Esophagus squamous epithelium (tissue), 5 donors: ENCODE data around the gene MS4A7. TPM values are rescaled to one million over a fixed set of nuclear protein-coding genes. Genes with fewer than 3 reads are reported as not detected.

Source experiments
- DNase-seq: peaks from one replicate; lab custom pipeline; 2025; lab: John Stamatoyannopoulos, UW
- H3K27ac ChIP-seq, 4 donors: fragments of 200-600 bp; sonication (generic); one replicate each; pipeline ENCODE4 v1.5.1; 2016 to 2019; ENCODE audit warnings: mild to moderate bottlenecking in 1 of 4
- H3K27me3 ChIP-seq, 4 donors: fragments of 200-600 bp; sonication (generic); 1 replicate in 3 of 4; 2 replicates in 1 of 4; pipeline versions ENCODE4 v1.5.1 to v1.6.0; 2017 to 2021; ENCODE audit warnings: antibody characterized with exemption in 1 of 4
- H3K36me3 ChIP-seq, 3 donors: fragments of 200-600 bp; sonication (generic); one replicate each; pipeline ENCODE4 v1.5.1; 2016 to 2019
- H3K4me1 ChIP-seq, 3 donors: fragments of 200-600 bp; sonication (generic); one replicate each; pipeline ENCODE4 v1.5.1; 2017 to 2019
- H3K4me3 ChIP-seq, 4 donors: fragments of 200-600 bp; sonication (generic); 1 replicate in 3 of 4; 2 replicates in 1 of 4; pipeline ENCODE4 v1.5.1; 2016 to 2019; ENCODE audit warnings: mild to moderate bottlenecking in 2 of 4, moderate library complexity in 1 of 4
- H3K9me3 ChIP-seq, 3 donors: fragments of 200-600 bp; sonication (generic); one replicate each; pipeline ENCODE4 v1.5.1; 2016 to 2019
- CTCF ChIP-seq, 6 experiments: fragments of 450-650 bp in 4 of 6; fragments of 200-600 bp in 2 of 6; sonication (generic) in 2 of 6; IDR thresholded peaks; one replicate each; pipeline ENCODE4 v1.5.1; 2016 to 2019; ENCODE audit warnings: antibody characterized with exemption in 6 of 6, mild to moderate bottlenecking in 4 of 6, moderate library complexity in 4 of 6
- POLR2A ChIP-seq, 4 donors: fragments of 450-650 bp; IDR thresholded peaks; one replicate each; pipeline ENCODE4 v1.6.1; 2017; ENCODE audit warnings: antibody characterized with exemption in 4 of 4, mild to moderate bottlenecking in 4 of 4, moderate library complexity in 3 of 4
- WGBS, 2 donors: methylation state at CpG; one replicate each; pipeline ENCODE4 v1.1.5; 2018; 5-methylcytosine and 5-hydroxymethylcytosine counted together
- intact Hi-C: fragments of 100-400 bp; cut with DNase I; formaldehyde crosslinking; loops from one replicate; pipeline ENCODE4 v1.15.0; 2022
- total RNA-seq, 4 donors: library from RNA; depleted of rRNA; stranded (reverse); fragments of >200 nt; gene quantifications; one replicate each; pipeline ENCODE4 v1.1.0, GENCODE V29; 2016
- donor health status: DM: yes; HTN: yes; CAD: no.

The MS4A7 gene
- total RNA-seq, 4 donors from 2014 or later, result 3.8 to 23.5 (median 10.3) TPM

GRCh38 chr11:60393016-60393415, 14.7 kb downstream of the MS4A7 start:
- Histone ChIP-seq H3K9me3 (no peaks in the 10 kb centered on the region), H3K27ac (no peak overlapping the region), H3K36me3 (no peaks in the 10 kb centered on the region), H3K4me3 (no peak overlapping the region), H3K4me1 (no peaks in the 10 kb centered on the region), H3K27me3 (no peaks in the 10 kb centered on the region)
- WGBS, 2 donors, result 72 to 73% methylated on average over 5 of the region's 5 CpGs
- intact Hi-C loops, result no loop called here
- no peak for TF ChIP-seq POLR2A (IDR thresholded peaks at IDR 0.05)
- no peak for DNase-seq

- no peak for TF ChIP-seq POLR2A (IDR thresholded peaks at IDR 0.05)
- TF ChIP-seq CTCF (IDR thresholded peaks at IDR 0.05), result no peak
- WGBS, 2 donors, result 57 to 72% methylated on average over 7 of the region's 7 CpGs
- Histone ChIP-seq H3K27ac (no peak overlapping the region), H3K4me3 (no peak overlapping the region), H3K4me1 (no peaks in the 10 kb centered on the region), H3K9me3 (no peaks in the 10 kb centered on the region), H3K36me3 (no peaks in the 10 kb centered on the region), H3K27me3 (no peaks in the 10 kb centered on the region)
- intact Hi-C loops, result no loop called here
- no peak for DNase-seq
Measured at GRCh38 chr11:60394666-60395380, 16.5 kb downstream of the MS4A7 start.

- WGBS, 2 donors, result 53 to 67% methylated on average over 2 to 3 of the region's 3 CpGs
- Histone ChIP-seq H3K9me3 (no peaks in the 10 kb centered on the region), H3K27me3 (no peaks in the 10 kb centered on the region), H3K36me3 (no peaks in the 10 kb centered on the region), H3K4me3 (no peak within 1 kb of the TSS), H3K4me1 (no peaks in the 10 kb centered on the region), H3K27ac (no peak within 1 kb of the TSS)
- no peak for DNase-seq
- TF ChIP-seq POLR2A (IDR thresholded peaks at IDR 0.05) (no peak), CTCF (IDR thresholded peaks at IDR 0.05) (no peak)
- intact Hi-C loops, result no loop called here
Measured at GRCh38 chr11:60396382-60396781, 18.1 kb downstream of the MS4A7 start, which contains the start of gene MS4A14. Gene MS4A14 (plus strand): TSS chr11:60396459. CDS start chr11:60396579, 120 bp downstream.

- no peak overlapping the region for H3K4me3 ChIP-seq
- TF ChIP-seq POLR2A (IDR thresholded peaks at IDR 0.05), result no peak
- no peak for TF ChIP-seq CTCF (IDR thresholded peaks at IDR 0.05)
- no peaks in the 10 kb centered on the region for H3K9me3 ChIP-seq
- H3K4me1 ChIP-seq, result no peaks in the 10 kb centered on the region
- 10 to 14% methylated on average over 1 of the region's 1 CpG for WGBS, 2 donors
- intact Hi-C loops, result no loop called here
- DNase-seq, result no peak
- H3K36me3 ChIP-seq, result no peaks in the 10 kb centered on the region
- no peak overlapping the region for H3K27ac ChIP-seq
- no peaks in the 10 kb centered on the region for H3K27me3 ChIP-seq
Measured at GRCh38 chr11:60396799-60397198, 18.5 kb downstream of the MS4A7 start.

- TF ChIP-seq CTCF (IDR thresholded peaks at IDR 0.05), result no peak
- no peak for TF ChIP-seq POLR2A (IDR thresholded peaks at IDR 0.05)
- H3K27me3 ChIP-seq, result no peaks in the 10 kb centered on the region
- H3K27ac ChIP-seq, result no peak overlapping the region
- intact Hi-C loops, result no loop called here
- H3K9me3 ChIP-seq, result no peaks in the 10 kb centered on the region
- no peaks in the 10 kb centered on the region for H3K36me3 ChIP-seq
- no peak for DNase-seq
- no peak overlapping the region for H3K4me3 ChIP-seq
- H3K4me1 ChIP-seq, result no peaks in the 10 kb centered on the region
- 25 to 30% methylated on average over 2 of the region's 2 CpGs for WGBS, 2 donors
Measured at GRCh38 chr11:60420015-60420414, 41.7 kb downstream of the MS4A7 start.
